GM23338 (cell line): ENCODE measurements around the gene NDUFA7. TPM values are rescaled to one million over a fixed set of nuclear protein-coding genes. Genes with fewer than 3 reads are reported as not detected.

Source experiments
- ATAC-seq: fragments of 200-7000 bp; cut with Tn5 transposase; 3 replicates; pipeline ENCODE4 v1.9.1; 2020
- DNase-seq: peaks from one replicate; pipeline ENCODE4 v3.0.0-alpha.2; 2015; ENCODE audit warnings: low spot score
- H2AFZ ChIP-seq: fragments of 200-600 bp; sonication (generic); 2 replicates; pipeline ENCODE4 v1.8.0; 2016; ENCODE audit warnings: antibody characterized with exemption, mild to moderate bottlenecking, moderate library complexity
- H3F3A ChIP-seq: fragments of 200-600 bp; sonication (generic); replicated peaks from 2 replicates; pipeline ENCODE4 v1.8.0; 2017; ENCODE audit warnings: antibody characterized with exemption, mixed run types, low read depth
- H3K27ac ChIP-seq: fragments of 200-600 bp; sonication (generic); 2 replicates; pipeline ENCODE4 v1.6.1; 2016; ENCODE audit warnings: low read depth
- H3K27me3 ChIP-seq: fragments of 200-600 bp; sonication (generic); 2 replicates; pipeline ENCODE4 v1.8.0; 2016; ENCODE audit warnings: mild to moderate bottlenecking, mixed run types, moderate library complexity; ENCODE audit not compliant: insufficient read depth
- H3K36me3 ChIP-seq: fragments of 200-600 bp; sonication (generic); 2 replicates; pipeline ENCODE4 v1.8.0; 2016; ENCODE audit warnings: mild to moderate bottlenecking; ENCODE audit not compliant: insufficient read depth
- H3K4me1 ChIP-seq: fragments of 200-600 bp; sonication (generic); 2 replicates; pipeline ENCODE4 v1.8.0; 2016; ENCODE audit warnings: mild to moderate bottlenecking, moderate library complexity; ENCODE audit not compliant: insufficient read depth
- H3K4me2 ChIP-seq: fragments of 200-600 bp; sonication (generic); 2 replicates; pipeline ENCODE4 v1.7.1; 2017; ENCODE audit warnings: mixed run types
- H3K4me3 ChIP-seq: fragments of 200-600 bp; sonication (generic); 2 replicates; pipeline ENCODE4 v1.6.1; 2016; ENCODE audit warnings: mixed run types
- H3K79me2 ChIP-seq: fragments of 200-600 bp; sonication (generic); replicated peaks from 2 replicates; pipeline ENCODE4 v1.8.0; 2017; ENCODE audit warnings: mild to moderate bottlenecking; ENCODE audit not compliant: insufficient read depth
- H3K9me2 ChIP-seq: fragments of 200-600 bp; sonication (generic); 2 replicates; pipeline ENCODE4 v1.8.0; 2017; ENCODE audit not compliant: insufficient read depth
- H4K20me1 ChIP-seq: fragments of 200-600 bp; sonication (generic); replicated peaks from 2 replicates; pipeline ENCODE4 v1.8.0; 2017; ENCODE audit warnings: mild to moderate bottlenecking; ENCODE audit not compliant: insufficient read depth
- H3K27ac Mint-ChIP-seq: 2 replicates; pipeline ENCODE4 v1.8.0; 2020; ENCODE audit warnings: inconsistent platforms, mild to moderate bottlenecking, moderate library complexity, mixed read lengths
- H3K27me3 Mint-ChIP-seq: 3 replicates; pipeline ENCODE4 v1.8.0; 2022; ENCODE audit warnings: low read depth, mild to moderate bottlenecking, moderate library complexity, mixed read lengths, inconsistent platforms; ENCODE audit not compliant: insufficient read depth, poor library complexity
- H3K36me3 Mint-ChIP-seq: 3 replicates; pipeline ENCODE4 v1.8.0; 2021; ENCODE audit warnings: low read depth, mild to moderate bottlenecking, inconsistent platforms, moderate library complexity, mixed read lengths
- H3K4me1 Mint-ChIP-seq: 3 replicates; pipeline ENCODE4 v1.8.0; 2020; ENCODE audit warnings: mild to moderate bottlenecking, inconsistent platforms, mixed read lengths
- H3K4me3 Mint-ChIP-seq: 3 replicates; pipeline ENCODE4 v1.8.0; 2021; ENCODE audit warnings: moderate library complexity, mild to moderate bottlenecking, inconsistent platforms, mixed read lengths
- H3K9me3 Mint-ChIP-seq: 3 replicates; pipeline ENCODE4 v1.8.0; 2020; ENCODE audit warnings: moderate library complexity, mild to moderate bottlenecking, inconsistent platforms, mixed read lengths
- ETS1 ChIP-seq: IDR thresholded peaks from 2 replicates; pipeline ENCODE4 v1.6.1; 2016; ENCODE audit warnings: antibody characterized with exemption
- EZH2 ChIP-seq: fragments of 200-600 bp; sonication (generic); IDR thresholded peaks from one replicate; pipeline ENCODE4 v1.8.0; 2017; ENCODE audit warnings: antibody characterized with exemption, mild to moderate bottlenecking, low read depth; ENCODE audit not compliant: unreplicated experiment
- EZH2phosphoT487 ChIP-seq: fragments of 200-600 bp; sonication (generic); IDR thresholded peaks from one replicate; pipeline ENCODE4 v1.8.1; 2018; ENCODE audit warnings: antibody characterized with exemption; ENCODE audit not compliant: unreplicated experiment
- JUNB ChIP-seq: IDR thresholded peaks from one replicate; pipeline ENCODE4 v1.6.1; 2016; ENCODE audit warnings: antibody characterized with exemption; ENCODE audit not compliant: unreplicated experiment
- NANOG ChIP-seq: IDR thresholded peaks from 2 replicates; pipeline ENCODE4 v1.6.1; 2016; ENCODE audit warnings: antibody characterized with exemption, borderline replicate concordance
- POLR2AphosphoS5 ChIP-seq: IDR thresholded peaks from 2 replicates; pipeline ENCODE4 v1.6.1; 2016; ENCODE audit warnings: antibody characterized with exemption, low read depth
- REST ChIP-seq: IDR thresholded peaks from one replicate; pipeline ENCODE4 v1.6.1; 2018; ENCODE audit warnings: antibody characterized with exemption; ENCODE audit not compliant: unreplicated experiment
- STAT1 ChIP-seq: IDR thresholded peaks from one replicate; pipeline ENCODE4 v1.6.1; 2016; ENCODE audit warnings: antibody characterized with exemption; ENCODE audit not compliant: unreplicated experiment
- ZNF114 ChIP-seq: fragments of 250-450 bp; sonication (Bioruptor Pico); IDR thresholded peaks from 2 replicates; pipeline ENCODE4 v1.5.0; 2020; ENCODE audit warnings: mild to moderate bottlenecking, moderate library complexity
- ZNF462 ChIP-seq: fragments of 250-450 bp; sonication (Bioruptor Pico); IDR thresholded peaks from 2 replicates; pipeline ENCODE4 v1.5.0; 2020; ENCODE audit warnings: mild to moderate bottlenecking, moderate library complexity
- polyA plus RNA-seq: library from polyadenylated mRNA; unstranded; fragments of >200 nt; fragmentation: Nextera tagmentation; extraction: Ambion mirVana; gene quantifications from 2 replicates; pipeline ENCODE4 v1.2.1, GENCODE V29; 2016
- total RNA-seq: library from RNA; depleted of rRNA; stranded (reverse); fragments of >200 nt; shearing (Covaris generic); gene quantifications from 2 replicates; pipeline ENCODE4 v1.2.3, GENCODE V29; 2014
- TF ChIP-seq, protein P1 (sequence below), 2 experiments: fragments of 200-600 bp in 1 of 2; sonication (generic) in 1 of 2; conservative IDR thresholded peaks; 2 replicates each; pipeline versions ENCODE4 v1.5.1 to v1.6.1; 2016 to 2017; ENCODE audit warnings: antibody characterized with exemption in 2 of 2, low read depth in 2 of 2, mild to moderate bottlenecking in 2 of 2, moderate library complexity in 1 of 2

Gene NDUFA7
- total and polyA plus RNA-seq, 2 experiments from 2014 or later = 35.1 to 344 TPM

- TF ChIP-seq EZH2phosphoT487 = no peak
- no peak for TF ChIP-seq EZH2
- TF ChIP-seq JUNB = no peak
- TF ChIP-seq ZNF114 = no peak
- TF ChIP-seq, protein P1, sequence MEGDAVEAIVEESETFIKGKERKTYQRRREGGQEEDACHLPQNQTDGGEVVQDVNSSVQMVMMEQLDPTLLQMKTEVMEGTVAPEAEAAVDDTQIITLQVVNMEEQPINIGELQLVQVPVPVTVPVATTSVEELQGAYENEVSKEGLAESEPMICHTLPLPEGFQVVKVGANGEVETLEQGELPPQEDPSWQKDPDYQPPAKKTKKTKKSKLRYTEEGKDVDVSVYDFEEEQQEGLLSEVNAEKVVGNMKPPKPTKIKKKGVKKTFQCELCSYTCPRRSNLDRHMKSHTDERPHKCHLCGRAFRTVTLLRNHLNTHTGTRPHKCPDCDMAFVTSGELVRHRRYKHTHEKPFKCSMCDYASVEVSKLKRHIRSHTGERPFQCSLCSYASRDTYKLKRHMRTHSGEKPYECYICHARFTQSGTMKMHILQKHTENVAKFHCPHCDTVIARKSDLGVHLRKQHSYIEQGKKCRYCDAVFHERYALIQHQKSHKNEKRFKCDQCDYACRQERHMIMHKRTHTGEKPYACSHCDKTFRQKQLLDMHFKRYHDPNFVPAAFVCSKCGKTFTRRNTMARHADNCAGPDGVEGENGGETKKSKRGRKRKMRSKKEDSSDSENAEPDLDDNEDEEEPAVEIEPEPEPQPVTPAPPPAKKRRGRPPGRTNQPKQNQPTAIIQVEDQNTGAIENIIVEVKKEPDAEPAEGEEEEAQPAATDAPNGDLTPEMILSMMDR (conservative IDR thresholded peaks at IDR 0.05; ENCODE audit: low read depth in 2 of 2) = no peak
- no peak for TF ChIP-seq STAT1
- no peak for TF ChIP-seq ETS1
- no peak for TF ChIP-seq POLR2AphosphoS5
- no peak for TF ChIP-seq NANOG
- TF ChIP-seq REST = no peak
These were observed 49.2 kb upstream of the NDUFA7 start (continued) for GRCh38 chr19:8370176-8371010.

GRCh38 chr19:8367327-8368001 lies 46.3 kb upstream of the NDUFA7 start:
- Histone ChIP-seq H3K4me3 (peak overlapping the region; percentile 47), H3K27me3 (peaks cover 43% of the 10 kb centered on the region), H2AFZ (no peak overlapping the region; the same call in 1 of the 2 replicates), H3K79me2 (no peaks in the 10 kb centered on the region), H3K4me1 (peaks cover 6% of the 10 kb centered on the region; the same call in 1 of the 2 replicates), H3F3A (peaks cover 9% of the 10 kb centered on the region; the same call in 1 of the 2 replicates), H3K9me2 (no peaks in the 10 kb centered on the region), H4K20me1 (no peaks in the 10 kb centered on the region), H3K27ac (no peak overlapping the region), H3K4me2 (peak overlapping the region; percentile 75), H3K36me3 (no peaks in the 10 kb centered on the region)
- Mint-ChIP-seq H3K4me3 (peak overlapping the region; percentile 39; the same call in 1 of the 3 replicates), H3K27ac (no peak overlapping the region), H3K27me3 (peaks cover 50% of the 10 kb centered on the region), H3K36me3 (no peaks in the 10 kb centered on the region), H3K4me1 (peaks cover 22% of the 10 kb centered on the region), H3K9me3 (peaks cover 2% of the 10 kb centered on the region; the same call in 1 of the 3 replicates)
- DNase-seq (peak; percentile 84), ATAC-seq (peak; percentile 42)
- no peak for TF ChIP-seq JUNB
- TF ChIP-seq ZNF462 = no peak
- no peak for TF ChIP-seq EZH2
